Vagina (tissue), 2 donors: ENCODE data around the gene EVA1A.

Source experiments
- CTCF ChIP-seq, 3 experiments: fragments of 450-650 bp in 2 of 3; fragments of 200-600 bp in 1 of 3; sonication (generic) in 1 of 3; IDR thresholded peaks; one replicate each; pipeline ENCODE4 v1.5.1; 2017 to 2019; ENCODE audit warnings: antibody characterized with exemption in 3 of 3, mild to moderate bottlenecking in 2 of 3, moderate library complexity in 2 of 3
- POLR2A ChIP-seq, 2 donors: fragments of 450-650 bp; IDR thresholded peaks; one replicate each; pipeline ENCODE4 v1.6.1; 2017; ENCODE audit warnings: antibody characterized with exemption in 2 of 2, mild to moderate bottlenecking in 2 of 2, moderate library complexity in 2 of 2
- POLR2AphosphoS5 ChIP-seq, 2 donors: sonication (generic); formaldehyde crosslinking; IDR thresholded peaks; one replicate each; pipeline ENCODE4 v1.9.0; 2017; ENCODE audit warnings: antibody characterized with exemption in 2 of 2, mild to moderate bottlenecking in 2 of 2, low read depth in 1 of 2; ENCODE audit not compliant: insufficient read depth in 1 of 2

DNA sequence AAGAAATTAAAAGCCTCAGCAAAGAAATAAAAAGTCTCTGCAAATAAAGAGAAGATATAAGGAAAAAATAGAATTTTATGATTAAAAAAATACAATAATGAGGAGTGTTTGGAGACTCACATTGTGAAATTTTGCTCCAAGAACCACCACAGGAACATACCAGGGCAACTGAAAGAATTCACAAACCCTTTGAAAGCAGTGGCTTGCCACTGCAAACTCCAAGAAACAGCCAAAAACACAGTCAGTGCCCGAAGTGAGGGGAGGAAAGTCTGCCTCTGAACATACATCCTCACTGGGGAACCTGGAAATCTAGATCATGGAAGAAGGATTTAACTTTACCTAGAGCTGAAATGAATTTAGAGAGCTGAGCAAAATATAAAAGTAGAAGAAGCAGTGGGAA is 33.1 kb downstream of the EVA1A start:
- TF ChIP-seq CTCF (IDR thresholded peaks at IDR 0.05) = no peak
- TF ChIP-seq POLR2A (IDR thresholded peaks at IDR 0.05) = no peak
- TF ChIP-seq POLR2AphosphoS5 (IDR thresholded peaks at IDR 0.05; ENCODE audit: insufficient read depth in 1 of 2, low read depth in 1 of 2) = no peak
